A549 (cell line): ENCODE results near the gene MED14.

Experiments
- CTCF ChIP-seq: fragments of >200 bp; sonication (Bioruptor Twin); formaldehyde crosslinking; IDR thresholded peaks from 3 replicates; pipeline ENCODE4 v1.5.1; 2016
- POLR2A ChIP-seq: IDR thresholded peaks from 2 replicates; pipeline ENCODE4 v1.6.1; 2012; ENCODE audit warnings: mild to moderate bottlenecking, low read length

GRCh38 chrX:40698851-40699250, 36.5 kb downstream of the MED14 start:
- TF ChIP-seq POLR2A = no peak
- TF ChIP-seq CTCF = no peak
